HG03025 (cell line): ENCODE measurements around the gene HFM1.

Source experiments
- ATAC-seq: cut with Tn5 transposase; IDR thresholded peaks from one replicate; pipeline ENCODE4 v1.9.1; 2021; ENCODE audit warnings: mild to moderate bottlenecking, moderate library complexity; ENCODE audit not compliant: unreplicated experiment, low FRiP score

The HFM1 gene

GRCh38 chr1:91278754-91279153 lies 125.9 kb downstream of the HFM1 start:
- no peak for ATAC-seq

GRCh38 chr1:91273875-91274274 lies 130.8 kb downstream of the HFM1 start:
- ATAC-seq: no peak

GRCh38 chr1:91261655-91262054 lies 143.0 kb downstream of the HFM1 start:
- ATAC-seq: no peak

DNA sequence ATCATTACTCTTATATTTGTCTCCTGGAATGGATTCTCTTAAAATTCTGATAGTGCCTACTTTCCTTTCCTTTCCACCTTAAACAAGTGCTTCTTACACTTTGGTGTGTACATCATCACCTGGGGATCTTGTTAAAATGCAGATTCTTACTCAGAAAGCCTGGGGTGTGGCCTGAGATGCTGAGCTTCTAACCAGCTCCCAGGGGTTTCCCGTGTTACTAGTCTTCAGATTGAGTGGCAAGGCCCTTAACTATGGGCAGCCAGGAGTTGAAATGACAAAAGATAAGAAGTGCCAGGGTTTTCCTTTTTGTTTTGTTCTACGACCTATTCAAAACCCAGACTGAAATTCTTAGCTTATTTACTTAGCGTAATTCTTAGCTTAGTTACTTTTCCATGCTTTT lies 159.2 kb downstream of the HFM1 start:
- no peak for ATAC-seq

GRCh38 chr1:91244737-91245136 lies 159.9 kb downstream of the HFM1 start:
- no peak for ATAC-seq

DNA sequence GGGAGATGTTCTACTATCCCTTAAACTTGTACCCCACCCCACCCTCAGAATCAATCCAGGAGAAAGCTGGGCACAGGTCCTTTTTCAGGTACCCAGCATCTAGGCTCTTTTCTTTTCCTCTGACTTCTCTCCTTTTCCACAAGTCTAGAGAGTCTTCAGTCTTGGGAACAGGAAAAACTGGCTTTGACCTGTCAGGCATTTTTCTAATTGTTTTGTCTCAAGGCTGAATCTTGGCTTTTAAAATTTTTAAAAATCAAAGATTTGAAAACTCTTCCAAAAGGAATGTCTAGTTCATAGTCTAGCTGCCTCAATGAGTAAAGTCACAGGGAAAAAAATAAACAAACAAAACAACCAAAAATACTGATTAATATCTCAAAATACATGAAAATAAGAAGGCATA lies 161.5 kb downstream of the HFM1 start:
- no peak for ATAC-seq

DNA sequence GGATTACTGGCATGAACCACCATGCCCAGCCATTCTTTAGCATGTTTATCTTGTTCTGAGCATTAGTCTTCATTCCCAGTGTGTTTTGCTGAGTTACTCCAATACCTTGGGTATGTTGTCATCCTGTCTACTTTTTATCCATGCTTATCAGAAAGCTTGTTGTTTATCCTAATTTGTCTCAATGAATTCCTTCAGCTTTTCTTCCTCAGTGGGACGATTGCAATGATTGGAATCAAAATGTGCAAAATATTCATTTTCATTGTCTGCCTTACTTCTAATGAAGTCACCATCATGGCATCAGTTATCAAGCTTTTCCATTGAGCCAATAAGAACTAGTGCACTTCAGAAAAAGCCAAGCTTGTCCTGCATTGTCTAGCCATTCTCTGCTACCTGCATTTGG lies 170.5 kb downstream of the HFM1 start:
- ATAC-seq: no peak

- ATAC-seq: no peak
Measured at GRCh38 chr1:91226741-91227140, 177.9 kb downstream of the HFM1 start.

DNA sequence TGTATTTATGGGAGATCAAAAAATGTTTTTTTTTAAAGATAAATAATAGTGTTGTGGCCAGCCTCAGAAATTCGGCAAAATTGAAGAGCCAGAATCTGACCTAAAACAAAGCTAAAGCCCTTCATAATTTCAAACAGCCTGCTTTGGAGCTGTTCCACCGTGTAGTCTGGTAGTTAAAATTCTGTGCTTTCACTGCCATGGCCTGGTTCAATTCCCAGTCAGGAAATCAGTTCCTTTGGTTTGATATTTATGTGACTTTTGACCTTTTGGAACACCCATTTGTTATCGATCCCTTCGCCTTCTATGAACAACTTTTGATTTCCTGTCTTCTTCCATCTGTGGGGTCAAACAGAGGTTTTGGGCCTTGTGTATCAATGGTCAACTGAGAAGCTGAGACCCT lies 179.8 kb downstream of the HFM1 start:
- no peak for ATAC-seq

- no peak for ATAC-seq
Measured at GRCh38 chr1:91221017-91221416, 183.6 kb downstream of the HFM1 start.

DNA sequence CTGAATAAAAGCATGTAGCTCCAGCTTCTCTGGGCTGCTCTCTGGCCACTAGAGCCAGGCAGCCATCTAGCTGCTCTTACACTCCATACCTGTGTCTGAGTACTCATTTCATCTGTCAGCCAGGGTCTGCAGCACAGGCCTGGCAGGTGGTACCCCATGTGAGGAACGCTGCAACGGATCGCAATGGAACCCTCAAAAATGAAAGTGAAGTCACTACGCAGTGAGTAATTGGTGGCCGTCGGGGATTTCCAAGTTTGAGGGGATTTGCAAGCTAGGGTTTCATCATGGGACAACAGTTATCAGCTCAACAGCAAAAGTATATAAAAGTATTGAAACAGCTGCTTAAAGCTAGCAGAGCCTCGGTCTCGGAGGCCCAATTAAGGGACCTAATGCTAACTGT lies 186.7 kb downstream of the HFM1 start:
- ATAC-seq: no peak
